Pancreas (tissue), 10 donors: ENCODE data around the gene CCDC30. TPM values are rescaled to one million over a fixed set of nuclear protein-coding genes. Genes with fewer than 3 reads are reported as not detected.
"Not testable (repeated sequence)": the region's sequence is repeated elsewhere in the genome, so short reads cannot be mapped to it uniquely, and the experiment has no call there.

Experiments used
- ATAC-seq, 4 donors: fragments of 200-7000 bp; cut with Tn5 transposase; one replicate each; pipeline versions ENCODE4 v1.8.0 to v1.9.1; 2020; ENCODE audit warnings: mild to moderate bottlenecking in 4 of 4, moderate library complexity in 4 of 4
- DNase-seq, 6 donors: peaks; one replicate each; pipeline ENCODE4 v3.0.0-alpha.2; 2020
- FAIRE-seq: peaks from 2 replicates; lab custom pipeline; 2012; peaks lifted over from hg19 to GRCh38; lab: Jason Lieb, UNC
- H3K27ac ChIP-seq, 4 donors: fragments of 200-600 bp; sonication (generic); 1 replicate in 3 of 4; 2 replicates in 1 of 4; pipeline versions ENCODE4 v1.5.0 to v1.8.0; 2020
- H3K27me3 ChIP-seq, 4 donors: fragments of 200-600 bp; one replicate each; pipeline ENCODE4 v1.8.0; 2021
- H3K36me3 ChIP-seq, 3 donors: fragments of 200-600 bp; sonication (generic) in 1 of 3; one replicate each; pipeline versions ENCODE4 v1.5.0 to v1.8.0; 2020 to 2021
- H3K4me1 ChIP-seq, 3 donors: fragments of 200-600 bp; one replicate each; pipeline ENCODE4 v1.8.0; 2021
- H3K4me3 ChIP-seq, 4 donors: fragments of 200-600 bp; sonication (generic) in 2 of 4; one replicate each; pipeline versions ENCODE4 v1.5.0 to v1.8.0; 2020 to 2021
- H3K9me3 ChIP-seq, 4 donors: fragments of 200-600 bp; one replicate each; pipeline ENCODE4 v1.8.0; 2021
- CTCF ChIP-seq, 4 donors: fragments of 200-600 bp; sonication (generic) in 3 of 4; IDR thresholded peaks; one replicate each; pipeline versions ENCODE4 v1.5.0 to v1.8.0; 2021; ENCODE audit warnings: antibody characterized with exemption in 4 of 4
- WGBS, 2 donors: extraction: QIAGEN DNeasy Blood & Tissue Kit; methylation state at CpG; one replicate each; pipeline ENCODE4 v1.1.7; 2013; 5-methylcytosine and 5-hydroxymethylcytosine counted together
- intact Hi-C, 3 donors: fragments of 100-400 bp; cut with DNase I; formaldehyde crosslinking; loops; one replicate each; pipeline versions ENCODE4 v1.11.1 to v1.14.2; 2022
- polyA plus RNA-seq, 2 donors: library from polyadenylated mRNA; stranded (reverse); fragments of 200-250 nt; gene quantifications; one replicate each; pipeline ENCODE4 v1.2.3, GENCODE V29; 2013
- total RNA-seq, 6 donors: library from RNA; stranded (reverse); fragmentation: NEBNext Ultra II Directional in 4 of 6; extraction: Animal tissue kit (Norgen Biotek cat#: 25700) in 4 of 6; gene quantifications; one replicate each; pipeline versions ENCODE4 v1.2.1 to v1.2.4, GENCODE V29; 2021 to 2023
- donor health status: healthy with polysubstance abuse.
- donor health status: DM: no; HTN: no; CAD: no; lungs with moderate emphysema.
- donor health status: DM: no; HTN: no; CAD: no.
- donor health status: control.
- donor health status: control.
- donor health status: Bipolar disorder and iron deficiency.
- donor health status: DM: yes; HTN: yes; CAD: no.
- donor health status: DM: no; HTN: no; CAD: no.
- donor health status: DM: no; HTN: no; CAD: no.
- donor health status: DM: yes; HTN: yes; CAD: no.

The CCDC30 gene
- total and polyA plus RNA-seq, 8 donors: 2.0 to 5.6 (median 3.0) TPM

GRCh38 chr1:42680921-42681683, 218.0 kb downstream of the CCDC30 start:
- intact Hi-C loops: no loop called here
- DNase-seq: no peak
- FAIRE-seq: no peak
- ATAC-seq: peak in 2 of 4 donors; percentile 21
- peaks cover 15 to 27% (median 19%) of the 10 kb centered on the region in 3 donors for H3K4me1 ChIP-seq
- no peaks in the 10 kb centered on the region for H3K36me3 ChIP-seq
- no peak for TF ChIP-seq CTCF (IDR thresholded peaks at IDR 0.05)
- H3K27ac ChIP-seq: peak overlapping the region; percentile 79 to 93 (median 81)
- peak overlapping the region; percentile 82 to 93 (median 88) for H3K4me3 ChIP-seq
- WGBS, 2 donors: 4 to 5% methylated on average over 18 of the region's 18 CpGs
- H3K27me3 ChIP-seq: no peaks in the 10 kb centered on the region
- H3K9me3 ChIP-seq: no peaks in the 10 kb centered on the region

GRCh38 chr1:42681741-42682483, 218.8 kb downstream of the CCDC30 start, which contains the start of gene YBX1:
Gene YBX1 (plus strand): TSS chr1:42682418. CDS start chr1:42682566, 148 bp downstream.
- H3K4me1 ChIP-seq: peaks cover 15 to 34% (median 21%) of the 10 kb centered on the region in 3 donors
- H3K36me3 ChIP-seq: no peaks in the 10 kb centered on the region
- DNase-seq (peak; percentile 92 to 98 (median 96)), ATAC-seq (peak; percentile 94 to 97 (median 95)), FAIRE-seq (peak; percentile 41)
- H3K9me3 ChIP-seq: no peaks in the 10 kb centered on the region
- 0 to 1% methylated on average over 45 to 54 of the region's 54 CpGs for WGBS, 2 donors
- no peaks in the 10 kb centered on the region for H3K27me3 ChIP-seq
- H3K27ac ChIP-seq: peak within 1 kb of the TSS; percentile 79 to 93 (median 81)
- H3K4me3 ChIP-seq: peak within 1 kb of the TSS; percentile 82 to 93 (median 88)
- intact Hi-C loops: no loop called here
- no peak for TF ChIP-seq CTCF (IDR thresholded peaks at IDR 0.05)

- H3K9me3 ChIP-seq, intact Hi-C loops, H3K36me3 ChIP-seq, H3K27me3 ChIP-seq, FAIRE-seq: not testable (repeated sequence)
- H3K27ac ChIP-seq: peak overlapping the region; percentile 79 to 93 (median 81)
- 0 to 1% methylated on average over 19 to 33 of the region's 33 CpGs for WGBS, 2 donors
- H3K4me1 ChIP-seq: peaks cover 15 to 36% (median 21%) of the 10 kb centered on the region in 3 donors
- ATAC-seq (peak; percentile 11 to 34 (median 19)), DNase-seq (peak in 1 of 6 donors; percentile 62)
- peak overlapping the region; percentile 82 to 93 (median 88) for H3K4me3 ChIP-seq
Observed at GRCh38 chr1:42682484-42682738, 219.3 kb downstream of the CCDC30 start.

- WGBS, 2 donors: 0 to 1% methylated on average over 34 to 103 of the region's 103 CpGs
- Histone ChIP-seq H3K36me3 (no peaks in the 10 kb centered on the region), H3K27me3 (no peaks in the 10 kb centered on the region), H3K4me1 (peaks cover 15 to 41% (median 21%) of the 10 kb centered on the region in 3 donors), H3K27ac (peak overlapping the region; percentile 79 to 93 (median 81)), H3K4me3 (peak overlapping the region; percentile 82 to 93 (median 88)), H3K9me3 (no peaks in the 10 kb centered on the region)
- TF ChIP-seq CTCF (IDR thresholded peaks at IDR 0.05): no peak
- intact Hi-C loops: no loop called here
- peak; percentile 48 to 64 (median 56) for ATAC-seq
- FAIRE-seq: no peak
- DNase-seq: peak; percentile 66 to 86 (median 72)
Observed at GRCh38 chr1:42682739-42683531, 219.8 kb downstream of the CCDC30 start.

- ATAC-seq: no peak
- WGBS, 2 donors: 57 to 59% methylated on average over 5 of the region's 5 CpGs
- no peak for FAIRE-seq
- peaks cover 15 to 47% (median 21%) of the 10 kb centered on the region in 3 donors for H3K4me1 ChIP-seq
- intact Hi-C loops: no loop called here
- peak overlapping the region in 2 of 4 donors; percentile 90 to 93 for H3K4me3 ChIP-seq
- TF ChIP-seq CTCF (IDR thresholded peaks at IDR 0.05): no peak
- H3K36me3 ChIP-seq: no peaks in the 10 kb centered on the region
- no peak for DNase-seq
- H3K9me3 ChIP-seq: no peaks in the 10 kb centered on the region
- H3K27ac ChIP-seq: no peak overlapping the region
- no peaks in the 10 kb centered on the region for H3K27me3 ChIP-seq
Observed at GRCh38 chr1:42684139-42684538, 221.1 kb downstream of the CCDC30 start.
